Fibroblast of lung (primary cell): ENCODE measurements around the gene MYZAP. TPM values are rescaled to one million over a fixed set of nuclear protein-coding genes. Genes with fewer than 3 reads are reported as not detected.

Source experiments
- DNase-seq, 2 donors: peaks; one replicate each; pipeline versions ENCODE4 v3.0.0 to v3.0.0-alpha.2; 2010; ENCODE audit warnings: low read depth in 2 of 2
- H2AFZ ChIP-seq: 2 replicates; pipeline ENCODE4 v1.5.1; 2012; ENCODE audit warnings: low read length, control low read depth, inconsistent platforms
- H3K27ac ChIP-seq: 2 replicates; pipeline ENCODE4 v1.5.1; 2011; ENCODE audit warnings: low read length, control low read depth; ENCODE audit not compliant: insufficient read depth
- H3K27me3 ChIP-seq: 2 replicates; pipeline ENCODE4 v1.5.1; 2011; ENCODE audit warnings: mild to moderate bottlenecking, low read length; ENCODE audit not compliant: control insufficient read depth, insufficient read depth
- H3K36me3 ChIP-seq: 2 replicates; pipeline ENCODE4 v1.5.1; 2011; ENCODE audit warnings: low read length; ENCODE audit not compliant: control insufficient read depth, insufficient read depth
- H3K4me1 ChIP-seq: 2 replicates; pipeline ENCODE4 v1.5.1; 2011; ENCODE audit warnings: low read length; ENCODE audit not compliant: control insufficient read depth, insufficient read depth; ENCODE audit errors: extremely low read depth
- H3K4me2 ChIP-seq: 2 replicates; pipeline ENCODE4 v1.5.1; 2011; ENCODE audit warnings: low read length, control low read depth; ENCODE audit not compliant: insufficient read depth; ENCODE audit errors: extremely low read depth
- H3K4me3 ChIP-seq, 4 experiments: fragments of 200-600 bp in 1 of 4; sonication (generic) in 1 of 4; replicated peaks in 1 of 4; 2 replicates each; pipeline ENCODE4 v1.5.1; 2011 to 2016; ENCODE audit warnings: low read length in 4 of 4, low read depth in 3 of 4, mild to moderate bottlenecking in 3 of 4, control low read depth in 2 of 4, inconsistent platforms in 1 of 4, mixed read lengths in 1 of 4; ENCODE audit not compliant: insufficient read depth in 1 of 4; ENCODE audit errors: control extremely low read depth in 1 of 4
- H3K79me2 ChIP-seq: 2 replicates; pipeline ENCODE4 v1.5.1; 2012; ENCODE audit warnings: mild to moderate bottlenecking, low read length, inconsistent platforms; ENCODE audit not compliant: control insufficient read depth, insufficient read depth
- H3K9ac ChIP-seq: 2 replicates; pipeline ENCODE4 v1.5.1; 2011; ENCODE audit warnings: mild to moderate bottlenecking, low read length, control low read depth; ENCODE audit not compliant: insufficient read depth
- H3K9me3 ChIP-seq: 2 replicates; pipeline ENCODE4 v1.5.1; 2012; ENCODE audit warnings: low read depth, low read length; ENCODE audit not compliant: control insufficient read depth, insufficient read depth
- H4K20me1 ChIP-seq: 2 replicates; pipeline ENCODE4 v1.5.1; 2011; ENCODE audit warnings: low read length; ENCODE audit not compliant: control insufficient read depth, insufficient read depth; ENCODE audit errors: extremely low read depth
- CTCF ChIP-seq, 2 donors: IDR thresholded peaks in 1 of 2; conservative IDR thresholded peaks in 1 of 2; 1 replicate in 1 of 2; 2 replicates in 1 of 2; pipeline ENCODE4 v1.5.1; 2011 to 2012; ENCODE audit warnings: low read length in 2 of 2, control low read depth in 1 of 2, inconsistent platforms in 1 of 2, low read depth in 1 of 2, mild to moderate bottlenecking in 1 of 2
- EZH2 ChIP-seq: IDR thresholded peaks from 2 replicates; pipeline ENCODE4 v1.5.1; 2012; ENCODE audit warnings: low read length, control low read depth, mild to moderate bottlenecking; ENCODE audit errors: missing control alignments
- polyA plus RNA-seq, 2 donors: library from polyadenylated mRNA; depleted of rRNA in 1 of 2; stranded (reverse) in 1 of 2; unstranded in 1 of 2; fragments of >200 nt; gene quantifications; 2 replicates each; pipeline ENCODE4 v1.2.1, GENCODE V29; 2011 to 2012; ENCODE audit warnings: missing spikeins in 1 of 2
- total RNA-seq: library from RNA; depleted of rRNA; stranded (reverse); fragments of >200 nt; gene quantifications from 2 replicates; pipeline ENCODE4 v1.2.1, GENCODE V29; 2014

MYZAP gene
- total and polyA plus RNA-seq, 2 donors (not counting 1 experiment from before 2014, with no cell fraction given) = 0.17 TPM; not detected in 1

GRCh38 chr15:57626713-57627440 lies 35.2 kb downstream of the MYZAP start:
- DNase-seq = no peak
- Histone ChIP-seq H3K4me3 (no peak overlapping the region), H3K9ac (no peak overlapping the region), H3K4me2 (no peak overlapping the region), H3K79me2 (no peaks in the 10 kb centered on the region), H3K9me3 (no peaks in the 10 kb centered on the region), H3K36me3 (no peaks in the 10 kb centered on the region), H2AFZ (no peak overlapping the region), H4K20me1 (no peaks in the 10 kb centered on the region), H3K27ac (no peak overlapping the region), H3K4me1 (no peaks in the 10 kb centered on the region), H3K27me3 (no peaks in the 10 kb centered on the region)
- TF ChIP-seq CTCF (conservative IDR thresholded peaks at IDR 0.05 in 1 of 2, IDR thresholded peaks at IDR 0.05 in 1 of 2; ENCODE audit: low read depth in 1 of 2, low read length in 2 of 2) (no peak), EZH2 (no peak)

- DNase-seq = no peak
These were observed 39.8 kb downstream of the MYZAP start for GRCh38 chr15:57631386-57632110.

More at GRCh38 chr15:57631386-57632110, 39.8 kb downstream of the MYZAP start:
- Histone ChIP-seq H3K4me1 (no peaks in the 10 kb centered on the region), H4K20me1 (no peaks in the 10 kb centered on the region), H3K4me3 (no peak overlapping the region), H3K79me2 (no peaks in the 10 kb centered on the region), H3K27me3 (no peaks in the 10 kb centered on the region), H3K9me3 (no peaks in the 10 kb centered on the region), H3K36me3 (no peaks in the 10 kb centered on the region), H3K9ac (no peak overlapping the region), H3K27ac (no peak overlapping the region), H2AFZ (no peak overlapping the region), H3K4me2 (no peak overlapping the region)
- TF ChIP-seq CTCF (conservative IDR thresholded peaks at IDR 0.05 in 1 of 2, IDR thresholded peaks at IDR 0.05 in 1 of 2; ENCODE audit: low read depth in 1 of 2, low read length in 2 of 2) (no peak), EZH2 (no peak)
